ENCODE data around the gene LAPTM5.

- no peak for TF ChIP-seq CTCF (IDR thresholded peaks at IDR 0.05)
- TF ChIP-seq POLR2A (IDR thresholded peaks at IDR 0.05) = no peak
These were observed 49.2 kb downstream of the LAPTM5 start for GRCh38 chr1:30708361-30708728.
